Right lobe of liver (tissue), 6 donors: ENCODE data around the gene MRGPRG. TPM values are rescaled to one million over a fixed set of nuclear protein-coding genes. Genes with fewer than 3 reads are reported as not detected.

Experiments used
- ATAC-seq, 4 donors: fragments of 200-7000 bp; cut with Tn5 transposase; one replicate each; pipeline ENCODE4 v1.9.1; 2020; ENCODE audit warnings: mild to moderate bottlenecking in 4 of 4, moderate library complexity in 4 of 4
- DNase-seq, 3 donors: peaks; one replicate each; pipeline ENCODE4 v3.0.0-alpha.2; 2020
- H3K27ac ChIP-seq, 3 donors: fragments of 200-600 bp; one replicate each; pipeline ENCODE4 v1.8.0; 2022
- H3K27me3 ChIP-seq, 2 donors: fragments of 200-600 bp; one replicate each; pipeline ENCODE4 v1.8.0; 2022
- H3K36me3 ChIP-seq, 4 donors: fragments of 200-600 bp; sonication (generic) in 1 of 4; one replicate each; pipeline versions ENCODE4 v1.5.1 to v1.8.0; 2017 to 2022; ENCODE audit warnings: control low read depth in 1 of 4
- H3K4me1 ChIP-seq, 4 donors: fragments of 200-600 bp; sonication (generic) in 1 of 4; one replicate each; pipeline versions ENCODE4 v1.5.1 to v1.8.0; 2017 to 2022; ENCODE audit warnings: control low read depth in 1 of 4
- H3K4me3 ChIP-seq, 3 donors: fragments of 200-600 bp; one replicate each; pipeline ENCODE4 v1.8.0; 2022
- H3K9me3 ChIP-seq, 4 donors: fragments of 200-600 bp; sonication (generic) in 1 of 4; one replicate each; pipeline versions ENCODE4 v1.5.1 to v1.8.0; 2017 to 2022; ENCODE audit warnings: control low read depth in 1 of 4
- POLR2A ChIP-seq: fragments of 450-650 bp; IDR thresholded peaks from one replicate; pipeline ENCODE4 v1.6.1; 2017; ENCODE audit warnings: antibody characterized with exemption, mild to moderate bottlenecking
- WGBS: methylation state at CpG from one replicate; pipeline ENCODE4 v1.1.6; 2018; ENCODE audit warnings: low coverage, low lambda C conversion rate; ENCODE audit not compliant: insufficient coverage; ENCODE audit errors: missing lambda C conversion rate; 5-methylcytosine and 5-hydroxymethylcytosine counted together
- intact Hi-C, 2 donors: fragments of 100-400 bp; cut with DNase I; formaldehyde crosslinking; loops; one replicate each; pipeline versions ENCODE4 v1.11.2 to v1.14.1; 2022
- total RNA-seq, 6 experiments: library from RNA; depleted of rRNA in 2 of 6; stranded (reverse); fragments of >200 nt in 2 of 6; fragmentation: NEBNext Ultra II Directional in 3 of 6; extraction: Animal tissue kit (Norgen Biotek cat#: 25700) in 3 of 6; gene quantifications; one replicate each; pipeline versions ENCODE4 v1.1.0 to v1.2.4, GENCODE V29; 2016 to 2023
- TF ChIP-seq, protein P1 (sequence below), 4 donors: fragments of 200-600 bp in 3 of 4; fragments of 450-650 bp in 1 of 4; IDR thresholded peaks; one replicate each; pipeline versions ENCODE4 v1.5.1 to v1.8.0; 2016 to 2022; ENCODE audit warnings: antibody characterized with exemption in 4 of 4, mild to moderate bottlenecking in 2 of 4
- donor health status: DM: no; HTN: yes; CAD: no.
- donor health status: DM: no; HTN: no; CAD: no.
- donor health status: DM: no; HTN: no; CAD: no.
- donor health status: DM: no; HTN: yes; CAD: no.
- donor health status: DM: no; HTN: yes; CAD: no.

MRGPRG gene
- total RNA-seq, 6 experiments from 2014 or later, result not detected

GRCh38 chr11:3181725-3182461, 36.7 kb downstream of the MRGPRG start:
- no peak overlapping the region for H3K4me3 ChIP-seq
- H3K9me3 ChIP-seq, result no peaks in the 10 kb centered on the region
- no peak overlapping the region for H3K27ac ChIP-seq
- WGBS, result 79% methylated on average over 8 of the region's 12 CpGs
- intact Hi-C loops, result no loop called here
- TF ChIP-seq, protein P1, sequence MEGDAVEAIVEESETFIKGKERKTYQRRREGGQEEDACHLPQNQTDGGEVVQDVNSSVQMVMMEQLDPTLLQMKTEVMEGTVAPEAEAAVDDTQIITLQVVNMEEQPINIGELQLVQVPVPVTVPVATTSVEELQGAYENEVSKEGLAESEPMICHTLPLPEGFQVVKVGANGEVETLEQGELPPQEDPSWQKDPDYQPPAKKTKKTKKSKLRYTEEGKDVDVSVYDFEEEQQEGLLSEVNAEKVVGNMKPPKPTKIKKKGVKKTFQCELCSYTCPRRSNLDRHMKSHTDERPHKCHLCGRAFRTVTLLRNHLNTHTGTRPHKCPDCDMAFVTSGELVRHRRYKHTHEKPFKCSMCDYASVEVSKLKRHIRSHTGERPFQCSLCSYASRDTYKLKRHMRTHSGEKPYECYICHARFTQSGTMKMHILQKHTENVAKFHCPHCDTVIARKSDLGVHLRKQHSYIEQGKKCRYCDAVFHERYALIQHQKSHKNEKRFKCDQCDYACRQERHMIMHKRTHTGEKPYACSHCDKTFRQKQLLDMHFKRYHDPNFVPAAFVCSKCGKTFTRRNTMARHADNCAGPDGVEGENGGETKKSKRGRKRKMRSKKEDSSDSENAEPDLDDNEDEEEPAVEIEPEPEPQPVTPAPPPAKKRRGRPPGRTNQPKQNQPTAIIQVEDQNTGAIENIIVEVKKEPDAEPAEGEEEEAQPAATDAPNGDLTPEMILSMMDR (IDR thresholded peaks at IDR 0.05), result no peak
- no peak for TF ChIP-seq POLR2A
- H3K4me1 ChIP-seq, result no peaks in the 10 kb centered on the region
- DNase-seq (peak in 1 of 3 donors; percentile 28), ATAC-seq (peak in 1 of 4 donors; percentile 12)
- H3K27me3 ChIP-seq, result no peaks in the 10 kb centered on the region
- H3K36me3 ChIP-seq, result no peaks in the 10 kb centered on the region

GRCh38 chr11:3180869-3181268, 37.7 kb downstream of the MRGPRG start:
- H3K27me3 ChIP-seq, result no peaks in the 10 kb centered on the region
- H3K9me3 ChIP-seq, result peaks cover 0 to 7% (median 0%) of the 10 kb centered on the region in 4 donors
- no peaks in the 10 kb centered on the region for H3K36me3 ChIP-seq
- 42% methylated on average over 4 of the region's 5 CpGs for WGBS
- no peak overlapping the region for H3K27ac ChIP-seq
- ATAC-seq (no peak), DNase-seq (peak in 2 of 3 donors; percentile 9 to 23)
- intact Hi-C loops, result no loop called here
- H3K4me1 ChIP-seq, result no peaks in the 10 kb centered on the region
- TF ChIP-seq, protein P1 (IDR thresholded peaks at IDR 0.05), result no peak
- TF ChIP-seq POLR2A, result no peak
- H3K4me3 ChIP-seq, result no peak overlapping the region

DNA sequence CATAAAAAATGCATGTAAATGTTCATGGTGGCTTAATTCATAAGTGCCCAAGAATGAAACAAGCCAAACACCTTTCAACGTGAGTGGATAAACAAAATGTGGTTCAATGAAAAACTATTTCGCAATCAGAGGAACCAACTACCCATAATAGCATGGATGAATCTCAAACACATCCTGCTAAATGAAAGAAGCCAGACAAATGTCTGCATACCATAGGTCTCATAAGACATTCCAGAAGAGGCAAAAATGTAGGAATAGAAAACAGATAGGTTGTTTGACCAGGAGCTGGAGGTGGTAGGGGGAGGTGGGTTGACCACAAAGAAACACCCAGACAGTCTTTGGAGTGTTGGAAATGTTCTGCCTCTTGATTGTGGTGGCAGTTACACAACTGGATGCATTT, 40.3 kb downstream of the MRGPRG start:
- no peaks in the 10 kb centered on the region for H3K4me1 ChIP-seq
- H3K36me3 ChIP-seq, result no peaks in the 10 kb centered on the region
- H3K9me3 ChIP-seq, result peaks cover 0 to 7% (median 0%) of the 10 kb centered on the region in 4 donors
- no peaks in the 10 kb centered on the region for H3K27me3 ChIP-seq
- DNase-seq (no peak), ATAC-seq (no peak)
- intact Hi-C loops, result no loop called here
- no peak for TF ChIP-seq POLR2A
- TF ChIP-seq, protein P1 (IDR thresholded peaks at IDR 0.05), result no peak
- WGBS, result 37% methylated on average over 2 of the region's 2 CpGs
- no peak overlapping the region for H3K4me3 ChIP-seq
- H3K27ac ChIP-seq, result no peak overlapping the region

GRCh38 chr11:3177931-3178330, 40.7 kb downstream of the MRGPRG start:
- DNase-seq (no peak), ATAC-seq (no peak)
- Histone ChIP-seq H3K4me1 (no peaks in the 10 kb centered on the region), H3K9me3 (peaks cover 0 to 7% (median 0%) of the 10 kb centered on the region in 4 donors), H3K36me3 (no peaks in the 10 kb centered on the region), H3K4me3 (no peak overlapping the region), H3K27me3 (no peaks in the 10 kb centered on the region), H3K27ac (no peak overlapping the region)
- intact Hi-C loops, result no loop called here
- TF ChIP-seq, protein P1 (IDR thresholded peaks at IDR 0.05), result no peak
- TF ChIP-seq POLR2A, result no peak
- 60% methylated on average over 2 of the region's 2 CpGs for WGBS
